ENCODE results near the gene FGF6.

GRCh38 chr12:4412056-4412455, 33.6 kb downstream of the FGF6 start:
- TF ChIP-seq CTCF (conservative IDR thresholded peaks at IDR 0.05) (no peak), EZH2 (IDR thresholded peaks at IDR 0.05; ENCODE audit: low read depth) (no peak)
